HG03565 (cell line): ENCODE measurements around the gene PLPPR3.
"Not testable (repeated sequence)": the region's sequence is repeated elsewhere in the genome, so short reads cannot be mapped to it uniquely, and the experiment has no call there.

Source experiments
- ATAC-seq: cut with Tn5 transposase; IDR thresholded peaks from one replicate; pipeline ENCODE4 v1.9.1; 2021; ENCODE audit warnings: mild to moderate bottlenecking, moderate library complexity; ENCODE audit not compliant: unreplicated experiment

The PLPPR3 gene

GRCh38 chr19:829129-829758 lies 7.5 kb upstream of the PLPPR3 start:
- ATAC-seq, result no peak

GRCh38 chr19:827710-828321 lies 6.1 kb upstream of the PLPPR3 start, which contains the start of gene AZU1:
AZU1 (plus strand) TSS chr19:827837; CDS start chr19:827847, 10 bp downstream.
- ATAC-seq, result no peak

GRCh38 chr19:827314-827709 lies 5.6 kb upstream of the PLPPR3 start:
- no peak for ATAC-seq

- no peak for ATAC-seq
These were observed 4.3 kb upstream of the PLPPR3 start for GRCh38 chr19:825897-826644.

- no peak for ATAC-seq
These were observed 3.1 kb upstream of the PLPPR3 start for GRCh38 chr19:824885-825284.

GRCh38 chr19:823565-824121 lies 1.9 kb upstream of the PLPPR3 start:
- ATAC-seq, result no peak

GRCh38 chr19:821231-821824 lies 427 bp downstream of the PLPPR3 start:
- no peak for ATAC-seq

- not testable (repeated sequence) for ATAC-seq
These were observed 1.5 kb downstream of the PLPPR3 start for GRCh38 chr19:820212-820611.

- no peak for ATAC-seq
These were observed 5.3 kb downstream of the PLPPR3 start for GRCh38 chr19:816500-816857.

- no peak for ATAC-seq
These were observed 5.8 kb downstream of the PLPPR3 start for GRCh38 chr19:815775-816499.

- ATAC-seq, result no peak
These were observed 6.5 kb downstream of the PLPPR3 start for GRCh38 chr19:815079-815774.

- ATAC-seq, result no peak
These were observed 7.3 kb downstream of the PLPPR3 start for GRCh38 chr19:814152-815078.

- ATAC-seq, result no peak
These were observed 8.3 kb downstream of the PLPPR3 start for GRCh38 chr19:813219-814151.

- no peak for ATAC-seq
These were observed 9.0 kb downstream of the PLPPR3 start for GRCh38 chr19:812747-813218.

- ATAC-seq, result no peak
These were observed 9.6 kb downstream of the PLPPR3 start for GRCh38 chr19:812049-812746.

- ATAC-seq, result no peak
These were observed 10.2 kb downstream of the PLPPR3 start for GRCh38 chr19:811506-812048.

GRCh38 chr19:810883-811489 lies 10.8 kb downstream of the PLPPR3 start:
- no peak for ATAC-seq
